Stimulated activated CD4-positive, alpha-beta T cell treated with anti-CD3 and anti-CD28 coated beads, Interleukin-12 subunit alpha, Interleukin-12 subunit beta, amount 100 ng/mL, for 24 hours (primary cell): ENCODE results near the gene ZXDC.

ENCODE experiments used
- DNase-seq, 2 experiments: peaks; one replicate each; pipeline ENCODE4 v3.0.0-alpha.2; 2020; ENCODE audit warnings: low read depth in 2 of 2

Gene ZXDC

GRCh38 chr3:126473292-126474168, 2.2 kb downstream of the ZXDC start:
- no peak for DNase-seq

DNA sequence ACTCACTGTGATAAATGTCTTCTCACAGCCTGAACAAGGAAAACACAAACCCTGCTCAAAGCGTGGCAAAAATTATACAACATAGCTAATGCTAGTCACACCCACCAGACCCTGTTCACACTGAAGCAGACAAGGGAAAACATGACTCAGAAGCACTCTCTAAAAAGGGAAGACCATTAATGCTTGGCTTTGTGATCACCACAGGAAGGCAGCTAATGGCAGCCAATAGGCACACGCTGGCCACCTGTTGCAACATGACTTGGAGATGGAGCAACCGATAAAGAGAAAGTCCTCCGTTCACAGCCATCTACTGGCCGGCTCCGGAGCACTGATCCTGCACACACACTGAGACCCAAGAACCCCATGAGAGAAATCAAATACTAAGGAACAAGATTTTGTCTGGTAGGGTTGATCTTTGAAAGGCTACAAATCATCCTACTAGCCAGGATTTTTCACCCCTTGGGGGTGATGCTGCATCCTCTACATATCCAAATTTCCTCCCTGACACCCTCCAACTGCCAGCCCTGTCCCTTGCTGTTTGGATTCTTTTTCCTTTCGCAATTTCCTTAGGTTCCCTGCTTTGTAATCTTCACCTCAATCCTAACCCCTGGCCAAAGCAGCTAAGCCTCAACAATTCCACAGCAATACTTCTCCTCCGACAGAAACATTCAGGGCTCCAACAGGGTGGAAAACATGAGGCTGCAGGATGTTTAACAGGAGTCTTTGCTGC, 3.2 kb downstream of the ZXDC start:
- no peak for DNase-seq

DNA sequence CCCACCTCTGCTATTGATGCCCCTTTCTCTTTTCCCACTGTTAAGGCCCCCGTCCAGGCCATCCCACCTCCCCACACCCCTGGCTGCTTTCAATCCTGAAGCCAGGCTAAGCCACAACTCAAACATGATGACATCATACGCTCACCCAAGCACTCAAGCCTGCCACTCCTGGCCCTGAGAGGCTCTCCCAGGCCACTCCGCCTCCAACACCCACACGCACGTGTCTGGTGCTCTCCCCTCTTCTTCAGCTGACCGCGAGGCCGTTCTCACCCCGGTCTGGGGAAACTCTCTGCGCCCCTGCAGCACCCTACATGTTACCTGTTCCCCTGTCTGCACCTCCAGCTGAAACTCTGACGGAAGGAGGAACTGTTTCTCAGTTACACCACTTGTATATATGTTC, 6.2 kb downstream of the ZXDC start:
- DNase-seq, result no peak

DNA sequence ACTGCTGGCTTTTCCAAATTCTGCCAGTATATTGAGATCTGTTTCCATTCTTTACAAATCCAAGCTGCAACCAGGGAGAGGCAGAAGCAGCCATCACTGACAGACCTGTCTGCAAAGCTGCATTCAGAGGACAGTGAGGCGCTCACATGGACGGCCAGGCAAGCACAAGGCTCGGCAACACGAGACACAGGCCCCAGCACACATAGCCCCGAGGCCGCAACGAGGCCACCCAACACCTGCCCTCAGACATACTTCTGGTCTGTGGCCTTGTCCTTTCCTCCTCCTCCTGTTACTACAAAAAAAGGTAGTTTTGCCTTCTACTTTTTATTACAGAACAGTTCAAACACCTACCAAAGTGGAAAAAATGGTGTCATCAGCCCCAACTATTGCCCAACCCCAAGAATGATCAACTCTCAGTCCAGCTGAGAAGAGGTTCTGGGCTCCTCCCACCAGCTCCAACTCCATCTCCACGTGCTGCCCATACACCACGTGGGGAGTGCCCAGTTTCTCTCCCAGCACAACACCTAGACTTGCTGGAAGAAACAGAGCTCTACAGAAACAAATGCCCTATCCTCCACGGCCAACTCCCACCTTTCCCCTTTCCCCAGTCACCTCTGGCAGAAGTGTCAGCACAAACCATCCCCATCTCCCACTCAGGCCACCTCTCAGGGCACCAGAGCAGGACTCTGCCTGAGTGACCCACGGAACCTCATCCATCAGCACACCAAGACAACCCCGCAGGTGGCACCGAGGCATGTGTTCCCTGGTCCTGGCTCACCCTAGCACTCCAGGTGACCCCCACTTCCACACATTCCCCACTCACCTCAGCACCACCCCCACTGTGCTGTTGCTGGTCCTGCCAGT, 7.4 kb downstream of the ZXDC start:
- no peak for DNase-seq

GRCh38 chr3:126467611-126467955, 8.1 kb downstream of the ZXDC start:
- DNase-seq, result no peak

GRCh38 chr3:126466886-126467610, 8.6 kb downstream of the ZXDC start:
- DNase-seq, result no peak

DNA sequence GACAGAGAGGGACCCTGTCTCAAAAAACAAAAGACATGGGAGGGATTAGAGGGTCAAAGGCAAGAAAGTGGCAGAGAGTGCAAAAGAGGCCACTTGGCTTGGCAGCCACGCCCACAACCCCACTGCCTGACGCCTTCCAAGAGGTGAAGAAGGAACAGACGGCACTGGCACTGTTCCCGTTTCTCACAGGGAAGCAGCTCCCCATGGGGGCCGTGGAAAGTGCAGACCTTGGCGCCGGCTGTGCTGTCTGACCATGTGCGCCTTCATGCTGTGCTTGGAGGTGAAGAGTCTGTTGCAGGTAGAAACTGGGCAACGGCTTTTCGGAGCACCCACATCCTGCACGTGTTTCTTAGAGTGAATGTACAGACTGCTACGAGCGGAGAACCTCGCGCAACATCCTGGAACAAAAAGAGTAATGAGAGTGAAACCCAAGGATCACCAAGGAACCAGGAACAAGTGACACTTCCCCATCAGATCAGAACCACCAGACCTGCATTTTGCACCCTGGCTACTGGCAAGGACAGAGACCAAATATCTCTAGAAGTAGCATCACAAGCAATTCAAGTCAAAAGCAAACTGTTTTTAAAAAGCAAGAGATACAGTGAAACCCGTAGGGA, 9.7 kb downstream of the ZXDC start:
- no peak for DNase-seq

GRCh38 chr3:126464997-126465396, 10.7 kb downstream of the ZXDC start:
- no peak for DNase-seq

DNA sequence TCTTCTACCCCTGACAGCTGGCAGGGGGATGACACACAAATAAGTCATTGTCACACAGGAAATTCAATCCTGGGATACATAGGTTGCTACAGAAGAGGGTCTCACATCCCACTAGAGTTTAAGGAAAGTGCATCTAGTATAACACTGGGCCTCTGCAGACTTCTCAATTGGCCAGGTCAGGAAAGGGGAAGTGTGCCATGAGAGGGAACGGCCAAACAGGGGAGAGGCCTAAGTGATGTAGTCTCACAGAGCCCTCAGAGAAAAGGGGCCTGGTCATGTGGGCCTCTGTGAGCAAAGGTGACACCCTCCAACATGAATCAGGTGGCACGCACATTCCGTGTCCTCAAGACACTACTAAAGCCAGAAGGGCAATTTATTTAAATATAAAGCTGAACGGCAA, 11.2 kb downstream of the ZXDC start:
- no peak for DNase-seq

DNA sequence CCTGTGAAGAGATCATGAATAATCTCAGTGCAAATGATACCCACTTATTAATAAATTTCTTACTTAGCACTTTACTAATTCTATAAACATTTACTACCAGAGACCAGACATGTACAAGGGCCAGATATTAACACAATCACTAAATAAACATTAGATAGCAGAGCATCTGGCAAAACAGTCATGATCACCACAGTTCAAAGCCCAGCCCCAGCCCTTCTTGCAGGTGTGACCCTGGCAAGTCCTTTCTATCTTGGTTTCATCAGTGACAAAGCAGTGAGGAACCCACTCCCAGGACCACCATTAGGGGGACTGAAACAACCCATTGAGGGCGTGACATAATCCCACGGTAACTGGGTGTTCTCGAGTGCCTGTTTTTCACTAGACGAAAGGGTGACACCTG, 11.6 kb downstream of the ZXDC start:
- DNase-seq, result no peak

DNA sequence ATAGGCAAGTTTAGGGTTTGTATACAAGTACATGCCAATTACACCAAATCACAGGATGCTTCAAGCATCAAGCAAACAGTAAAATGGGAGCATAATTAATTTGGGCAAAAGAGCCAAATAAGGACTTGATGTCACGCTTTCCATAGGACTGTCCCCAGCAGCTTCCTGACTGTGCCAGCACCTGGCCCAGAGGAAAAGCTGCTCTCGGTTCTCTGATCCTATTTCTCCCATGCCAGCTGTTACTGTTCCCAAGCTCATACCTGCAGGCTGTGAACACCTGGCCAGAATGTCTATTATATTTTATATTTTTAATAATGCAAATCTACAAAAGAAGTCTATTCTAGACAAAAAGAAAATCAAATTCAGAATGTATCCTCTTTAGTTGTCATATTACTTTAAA, 12.2 kb downstream of the ZXDC start:
- DNase-seq, result no peak

DNA sequence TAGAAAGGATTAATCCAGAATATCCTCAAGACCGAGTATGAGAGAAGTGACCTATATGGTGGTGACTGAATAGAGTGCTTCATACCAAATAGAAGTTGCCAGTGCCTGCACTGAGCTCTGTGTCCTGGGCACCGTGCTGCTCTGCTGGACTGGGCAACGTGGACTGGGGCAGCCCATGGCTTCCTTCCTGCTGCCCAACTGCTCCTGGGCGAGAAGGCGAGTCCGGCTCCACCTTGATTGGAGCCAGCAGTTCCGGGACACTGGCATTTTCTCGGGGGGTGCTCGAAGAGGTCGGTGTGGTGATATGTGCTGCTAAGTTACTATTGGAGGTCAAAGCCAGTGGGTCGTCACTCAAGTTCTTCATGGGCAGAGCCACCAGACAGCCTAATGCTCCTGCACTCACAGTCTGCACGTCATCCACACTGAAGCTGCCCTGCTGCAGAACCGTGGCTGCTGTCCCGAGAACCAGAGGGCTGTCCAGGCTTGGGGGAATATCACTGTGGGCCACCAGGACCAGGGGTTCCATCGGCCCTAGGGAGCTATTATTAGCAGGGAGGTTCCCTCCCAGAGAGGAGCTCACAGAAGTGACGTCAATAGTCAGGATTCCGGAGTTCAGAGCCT, 14.1 kb downstream of the ZXDC start:
- no peak for DNase-seq

DNA sequence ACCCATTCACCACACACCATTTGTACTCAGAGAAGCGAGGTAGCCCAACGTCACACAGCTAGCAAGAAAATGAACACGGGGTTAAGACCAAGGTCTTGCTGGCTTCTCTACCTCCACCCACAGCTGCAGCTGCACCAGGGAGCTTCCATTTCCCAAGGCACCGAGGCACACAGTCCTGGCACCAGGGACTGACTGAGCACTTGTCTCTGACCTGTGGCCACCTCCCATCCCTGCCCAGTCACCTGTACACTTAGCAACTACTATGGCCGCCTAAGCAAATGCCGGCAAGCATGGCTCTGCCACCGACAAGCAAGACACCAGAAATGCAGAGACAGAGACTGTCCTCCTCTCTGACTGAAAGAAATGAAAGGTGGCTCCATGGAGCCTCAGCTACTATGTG, 15.3 kb downstream of the ZXDC start:
- no peak for DNase-seq

GRCh38 chr3:126459763-126460127, 15.9 kb downstream of the ZXDC start:
- no peak for DNase-seq

DNA sequence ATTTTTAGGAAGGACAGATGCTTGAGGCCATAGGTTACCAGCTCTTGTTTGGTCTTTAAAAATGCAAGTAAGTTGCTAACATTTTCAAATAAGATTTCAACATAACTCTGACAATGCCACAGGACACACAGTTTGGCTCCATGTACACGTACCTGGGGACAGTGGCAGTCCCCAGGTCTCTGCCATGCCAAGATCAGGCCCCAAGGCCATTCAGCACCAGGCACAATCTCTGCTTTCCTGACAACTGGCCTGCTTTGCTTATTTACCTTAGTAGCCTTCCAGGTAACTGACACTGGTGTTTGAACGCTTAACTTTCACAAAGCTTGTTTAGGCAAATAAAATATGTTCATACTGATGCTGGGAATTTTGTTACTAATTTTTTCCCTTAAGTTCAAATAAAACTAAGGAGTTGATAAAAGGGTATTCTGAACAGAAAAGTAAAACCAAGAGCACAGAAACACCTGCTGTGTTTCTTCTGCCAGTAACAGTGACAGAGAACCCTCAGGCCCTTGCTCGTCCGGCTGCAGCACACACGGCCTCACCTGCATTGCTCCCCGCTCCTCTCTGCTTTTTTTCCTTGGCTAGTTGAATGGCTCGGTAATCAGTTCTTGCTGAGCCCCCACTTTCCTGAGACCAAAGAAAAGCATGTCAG, 16.5 kb downstream of the ZXDC start:
- no peak for DNase-seq

DNA sequence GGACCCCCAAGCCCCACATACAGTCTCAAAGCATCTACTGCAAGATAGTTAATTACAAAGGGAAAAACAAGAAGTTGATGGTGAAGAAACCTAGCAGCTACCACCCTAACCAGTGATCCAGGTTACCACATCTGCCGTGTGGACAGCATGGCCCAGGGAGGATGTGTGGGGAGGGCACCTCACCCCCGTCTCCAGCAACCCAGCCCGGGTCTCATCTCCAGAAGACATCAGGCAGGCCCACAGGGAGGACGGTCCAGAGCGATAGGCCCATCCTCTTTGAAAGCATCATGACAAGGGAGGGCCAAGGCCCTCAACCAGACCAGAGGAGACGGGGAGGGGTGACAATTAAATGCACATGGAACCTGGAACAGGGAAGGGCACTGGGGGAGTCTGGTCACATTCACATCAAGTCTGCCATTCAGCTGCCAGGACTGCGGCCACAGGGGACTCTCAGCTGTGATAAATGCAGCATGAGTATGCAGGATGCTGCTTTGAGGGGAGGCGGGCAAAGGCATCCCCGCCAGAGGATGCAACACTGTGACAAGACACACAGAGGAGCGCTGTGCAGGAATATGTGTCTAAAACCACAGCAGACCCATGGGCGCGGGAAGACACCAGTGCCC, 18.8 kb downstream of the ZXDC start:
- DNase-seq, result no peak

- no peak for DNase-seq
Measured at GRCh38 chr3:126456211-126456610, 19.5 kb downstream of the ZXDC start.

- no peak for DNase-seq
Measured at GRCh38 chr3:126454437-126455198, 21.1 kb downstream of the ZXDC start.

DNA sequence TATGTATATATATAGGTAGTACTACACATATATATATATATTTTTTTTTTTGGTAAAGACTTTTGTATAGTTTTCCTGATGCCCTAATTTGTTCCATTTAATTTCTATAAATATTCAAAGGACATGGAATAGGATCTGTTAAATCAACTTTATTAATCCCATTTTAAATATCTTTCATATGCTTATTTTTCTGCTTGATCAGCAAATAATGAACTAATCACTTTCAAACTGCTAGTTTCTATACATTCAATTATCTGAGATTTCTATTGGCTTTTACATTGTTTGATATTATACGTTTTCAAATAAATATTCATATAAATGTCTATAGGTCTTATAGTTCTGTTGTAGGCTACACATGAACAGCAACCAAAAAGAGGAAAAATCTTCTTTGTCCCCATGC, 21.7 kb downstream of the ZXDC start:
- no peak for DNase-seq
